Esophagus muscularis mucosa (tissue), 4 donors: Measurements from ENCODE around the gene TMEM170B. TPM values are rescaled to one million over a fixed set of nuclear protein-coding genes. Genes with fewer than 3 reads are reported as not detected.

ENCODE experiments used
- DNase-seq: peaks from one replicate; pipeline ENCODE4 v3.0.0-alpha.2; 2017; ENCODE audit errors: extremely low spot score
- H3K27ac ChIP-seq, 4 donors: fragments of 200-600 bp; sonication (generic); replicated peaks in 1 of 4; 1 replicate in 3 of 4; 2 replicates in 1 of 4; pipeline ENCODE4 v1.5.1; 2016 to 2019; ENCODE audit warnings: mild to moderate bottlenecking in 1 of 4
- H3K27me3 ChIP-seq, 4 donors: fragments of 200-600 bp; sonication (generic); one replicate each; pipeline versions ENCODE4 v1.5.1 to v1.6.0; 2016 to 2019
- H3K36me3 ChIP-seq, 4 donors: fragments of 200-600 bp; sonication (generic); one replicate each; pipeline ENCODE4 v1.5.1; 2016 to 2019
- H3K4me1 ChIP-seq, 4 donors: fragments of 200-600 bp; sonication (generic); one replicate each; pipeline ENCODE4 v1.5.1; 2016 to 2019
- H3K4me3 ChIP-seq, 4 donors: fragments of 200-600 bp; sonication (generic); 1 replicate in 2 of 4; 2 replicates in 2 of 4; pipeline ENCODE4 v1.5.1; 2016 to 2019; ENCODE audit warnings: mild to moderate bottlenecking in 4 of 4, moderate library complexity in 1 of 4
- H3K9me3 ChIP-seq, 4 donors: fragments of 200-600 bp; sonication (generic); 1 replicate in 3 of 4; 2 replicates in 1 of 4; pipeline ENCODE4 v1.5.1; 2016 to 2019
- EP300 ChIP-seq: sonication (generic); formaldehyde crosslinking; IDR thresholded peaks from one replicate; pipeline ENCODE4 v1.6.1; 2017; ENCODE audit warnings: antibody characterized with exemption
- POLR2A ChIP-seq: fragments of 450-650 bp; IDR thresholded peaks from one replicate; pipeline ENCODE4 v1.6.1; 2017; ENCODE audit warnings: antibody characterized with exemption, moderate library complexity, mild to moderate bottlenecking, low read depth
- POLR2AphosphoS5 ChIP-seq, 2 donors: sonication (generic); formaldehyde crosslinking; IDR thresholded peaks; one replicate each; pipeline ENCODE4 v1.6.1; 2017; ENCODE audit warnings: antibody characterized with exemption in 2 of 2
- WGBS: methylation state at CpG from one replicate; pipeline ENCODE4 v1.1.5; 2018; 5-methylcytosine and 5-hydroxymethylcytosine counted together
- intact Hi-C: fragments of 100-400 bp; cut with DNase I; formaldehyde crosslinking; loops from one replicate; pipeline ENCODE4 v1.15.1; 2023
- total RNA-seq, 4 donors: library from RNA; depleted of rRNA; stranded (reverse); fragments of >200 nt; gene quantifications; one replicate each; pipeline versions ENCODE4 v1.1.0 to v1.2.1, GENCODE V29; 2016
- TF ChIP-seq, protein P1 (sequence below), 3 experiments: fragments of 200-600 bp in 2 of 3; fragments of 450-650 bp in 1 of 3; sonication (generic) in 2 of 3; IDR thresholded peaks; one replicate each; pipeline ENCODE4 v1.5.1; 2017 to 2019; ENCODE audit warnings: antibody characterized with exemption in 3 of 3, mild to moderate bottlenecking in 2 of 3, moderate library complexity in 1 of 3

The TMEM170B gene
- total RNA-seq, 4 donors from 2014 or later, result 5.4 to 8.6 (median 6.2) TPM

DNA sequence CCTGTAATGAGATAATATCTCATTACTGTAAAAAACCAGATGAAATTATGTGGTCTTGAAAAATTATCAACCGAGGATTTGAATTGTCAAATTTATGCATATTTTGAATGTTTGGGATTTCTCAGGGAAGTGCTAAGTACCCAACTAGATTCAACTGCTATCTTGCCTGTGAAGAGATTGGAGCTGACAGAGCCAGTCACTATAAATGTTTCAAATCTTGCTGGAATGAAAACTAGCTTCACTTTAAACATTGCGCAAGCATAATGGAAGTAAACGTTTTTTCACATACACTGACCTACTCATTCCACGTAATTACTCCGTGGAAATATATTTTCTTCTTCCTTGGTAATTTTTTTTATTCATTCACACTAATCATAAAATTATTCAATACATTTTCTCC, 46.7 kb downstream of the TMEM170B start:
- WGBS, result 73% methylated on average over 5 of the region's 5 CpGs
- intact Hi-C loops, result loop anchor here (5.0 to 10.0 kb wide), 2 partner anchors 651 to 1023 kb away; no protein-coding TSS in a partner anchor
- H3K27me3 ChIP-seq, result no peaks in the 10 kb centered on the region
- H3K9me3 ChIP-seq, result no peaks in the 10 kb centered on the region
- peaks cover 0 to 13% (median 11%) of the 10 kb centered on the region in 4 donors for H3K4me1 ChIP-seq
- TF ChIP-seq, protein P1, sequence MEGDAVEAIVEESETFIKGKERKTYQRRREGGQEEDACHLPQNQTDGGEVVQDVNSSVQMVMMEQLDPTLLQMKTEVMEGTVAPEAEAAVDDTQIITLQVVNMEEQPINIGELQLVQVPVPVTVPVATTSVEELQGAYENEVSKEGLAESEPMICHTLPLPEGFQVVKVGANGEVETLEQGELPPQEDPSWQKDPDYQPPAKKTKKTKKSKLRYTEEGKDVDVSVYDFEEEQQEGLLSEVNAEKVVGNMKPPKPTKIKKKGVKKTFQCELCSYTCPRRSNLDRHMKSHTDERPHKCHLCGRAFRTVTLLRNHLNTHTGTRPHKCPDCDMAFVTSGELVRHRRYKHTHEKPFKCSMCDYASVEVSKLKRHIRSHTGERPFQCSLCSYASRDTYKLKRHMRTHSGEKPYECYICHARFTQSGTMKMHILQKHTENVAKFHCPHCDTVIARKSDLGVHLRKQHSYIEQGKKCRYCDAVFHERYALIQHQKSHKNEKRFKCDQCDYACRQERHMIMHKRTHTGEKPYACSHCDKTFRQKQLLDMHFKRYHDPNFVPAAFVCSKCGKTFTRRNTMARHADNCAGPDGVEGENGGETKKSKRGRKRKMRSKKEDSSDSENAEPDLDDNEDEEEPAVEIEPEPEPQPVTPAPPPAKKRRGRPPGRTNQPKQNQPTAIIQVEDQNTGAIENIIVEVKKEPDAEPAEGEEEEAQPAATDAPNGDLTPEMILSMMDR (IDR thresholded peaks at IDR 0.05), result no peak
- TF ChIP-seq POLR2A, result no peak
- TF ChIP-seq EP300, result no peak
- TF ChIP-seq POLR2AphosphoS5 (IDR thresholded peaks at IDR 0.05), result no peak
- no peak for DNase-seq
- H3K4me3 ChIP-seq, result no peak overlapping the region
- H3K36me3 ChIP-seq, result no peaks in the 10 kb centered on the region
- H3K27ac ChIP-seq, result no peak overlapping the region

DNA sequence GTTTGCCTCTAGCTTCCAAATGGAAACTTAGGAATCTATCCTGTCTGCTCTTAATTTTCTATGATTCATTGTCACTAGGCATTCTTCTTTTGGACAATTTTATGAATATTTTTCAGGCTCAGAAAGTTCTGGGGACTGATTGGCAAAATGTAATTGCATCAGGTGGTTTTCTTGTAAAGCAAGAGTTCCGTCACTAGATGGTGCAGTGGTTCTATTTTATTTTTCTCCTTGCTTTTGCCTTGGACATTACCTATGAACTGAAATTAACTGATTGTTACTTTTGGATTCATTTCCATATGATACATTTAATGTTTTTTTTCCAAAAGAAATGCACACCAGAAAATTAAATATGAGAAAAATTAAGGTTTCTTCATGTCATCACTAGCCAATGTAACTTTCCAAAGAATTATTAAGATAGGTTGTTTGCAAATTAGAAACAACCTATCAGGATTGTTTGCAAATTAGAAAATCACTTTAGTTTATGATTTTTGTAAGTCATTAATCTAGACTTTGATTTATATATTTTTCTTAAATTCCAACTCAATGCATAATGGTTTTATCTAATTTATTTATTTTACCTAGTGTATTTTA, 48.0 kb downstream of the TMEM170B start:
- TF ChIP-seq POLR2A (no peak), POLR2AphosphoS5 (IDR thresholded peaks at IDR 0.05) (no peak), EP300 (no peak)
- TF ChIP-seq, protein P1 (IDR thresholded peaks at IDR 0.05), result peak; percentile 54 to 60 (median 59)
- H3K4me3 ChIP-seq, result no peak overlapping the region
- no peaks in the 10 kb centered on the region for H3K27me3 ChIP-seq
- intact Hi-C loops, result loop anchor here (10.0 kb wide), 1 partner anchor 649 kb away; no protein-coding TSS in a partner anchor
- H3K9me3 ChIP-seq, result no peaks in the 10 kb centered on the region
- H3K36me3 ChIP-seq, result no peaks in the 10 kb centered on the region
- H3K27ac ChIP-seq, result no peak overlapping the region
- DNase-seq, result no peak
- H3K4me1 ChIP-seq, result peaks cover 0 to 17% (median 15%) of the 10 kb centered on the region in 4 donors
- WGBS, result 30% methylated on average over 1 of the region's 1 CpG

DNA sequence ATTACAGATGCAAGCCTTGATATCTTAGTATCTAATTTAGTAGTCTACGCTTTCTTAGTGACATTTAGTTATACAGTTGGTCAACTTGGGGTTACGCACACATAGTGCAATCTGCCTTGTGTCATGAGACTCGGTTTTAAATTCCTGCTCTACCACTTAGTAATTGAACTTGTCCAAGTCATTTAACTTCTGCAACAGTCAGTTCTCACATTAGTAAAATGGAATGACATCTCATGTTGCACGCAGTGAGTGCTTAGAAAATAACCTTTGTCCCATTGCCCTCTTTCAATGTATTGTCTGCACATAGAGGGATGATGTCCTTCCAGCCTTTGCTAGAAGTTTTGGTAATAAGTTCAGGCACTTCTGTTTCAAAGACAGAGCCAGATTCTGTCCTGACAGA, 48.6 kb downstream of the TMEM170B start:
- TF ChIP-seq, protein P1 (IDR thresholded peaks at IDR 0.05), result no peak
- no peak for TF ChIP-seq POLR2AphosphoS5 (IDR thresholded peaks at IDR 0.05)
- TF ChIP-seq POLR2A, result no peak
- TF ChIP-seq EP300, result no peak
- intact Hi-C loops, result loop anchor here (10.0 kb wide), 1 partner anchor 649 kb away; no protein-coding TSS in a partner anchor
- Histone ChIP-seq H3K27me3 (no peaks in the 10 kb centered on the region), H3K4me3 (no peak overlapping the region), H3K36me3 (no peaks in the 10 kb centered on the region), H3K9me3 (no peaks in the 10 kb centered on the region), H3K27ac (no peak overlapping the region), H3K4me1 (peaks cover 0 to 20% (median 16%) of the 10 kb centered on the region in 4 donors)
- no peak for DNase-seq
- WGBS, result 85% methylated on average over 4 of the region's 4 CpGs

DNA sequence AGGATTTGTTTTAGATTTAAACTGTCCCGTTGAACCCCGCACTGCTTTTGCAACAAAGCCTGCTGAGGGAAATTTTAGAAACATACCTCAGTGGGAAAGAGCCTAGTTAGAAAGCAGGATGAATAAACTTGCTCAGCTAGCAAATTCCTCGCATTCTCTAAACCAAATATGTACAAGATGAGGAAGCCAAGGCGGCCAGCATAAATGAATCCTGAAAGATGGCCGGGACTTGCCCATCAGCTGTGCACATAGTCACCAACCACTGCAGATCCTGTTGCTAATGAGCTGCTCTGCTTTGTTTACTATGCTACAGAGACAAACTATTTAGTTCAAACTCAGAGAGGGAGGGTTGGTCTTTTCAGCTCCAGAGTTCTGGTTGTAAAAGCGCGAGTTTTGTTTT, 49.0 kb downstream of the TMEM170B start:
- H3K27me3 ChIP-seq, result no peaks in the 10 kb centered on the region

More for the DNA sequence above, 49.0 kb downstream of the TMEM170B start:
- Histone ChIP-seq H3K9me3 (no peaks in the 10 kb centered on the region), H3K4me3 (no peak overlapping the region), H3K4me1 (peaks cover 0 to 20% (median 16%) of the 10 kb centered on the region in 4 donors), H3K36me3 (no peaks in the 10 kb centered on the region), H3K27ac (no peak overlapping the region)
- DNase-seq, result no peak
- WGBS, result 47% methylated on average over 7 of the region's 7 CpGs
- TF ChIP-seq, protein P1 (IDR thresholded peaks at IDR 0.05), result no peak
- TF ChIP-seq POLR2A (no peak), POLR2AphosphoS5 (IDR thresholded peaks at IDR 0.05) (no peak), EP300 (no peak)
- intact Hi-C loops, result loop anchor here (10.0 kb wide), 1 partner anchor 648 kb away; no protein-coding TSS in a partner anchor
